NCI-H1417 (cell line): ENCODE results near the gene SRPRB.

ENCODE experiments used
- DNase-seq, 3 experiments: peaks; one replicate each; lab custom pipeline; 2025; lab: John Stamatoyannopoulos, UW

SRPRB gene

GRCh38 chr3:133827684-133828083, 22.1 kb downstream of the SRPRB start:
- DNase-seq: no peak

- DNase-seq: no peak
Observed at GRCh38 chr3:133828576-133829309, 23.1 kb downstream of the SRPRB start.

GRCh38 chr3:133829310-133829707, 23.7 kb downstream of the SRPRB start:
- no peak for DNase-seq

GRCh38 chr3:133830071-133830470, 24.5 kb downstream of the SRPRB start:
- no peak for DNase-seq

- DNase-seq: no peak
Observed at GRCh38 chr3:133831966-133832801, 26.6 kb downstream of the SRPRB start.

GRCh38 chr3:133832802-133833144, 27.2 kb downstream of the SRPRB start:
- no peak for DNase-seq

- no peak for DNase-seq
Observed at GRCh38 chr3:133833267-133833666, 27.7 kb downstream of the SRPRB start.

- no peak for DNase-seq
Observed at GRCh38 chr3:133833880-133834620, 28.4 kb downstream of the SRPRB start.

- no peak for DNase-seq
Observed at GRCh38 chr3:133834621-133835417, 29.2 kb downstream of the SRPRB start.

GRCh38 chr3:133835418-133835743, 29.8 kb downstream of the SRPRB start:
- DNase-seq: no peak

GRCh38 chr3:133835961-133836360, 30.3 kb downstream of the SRPRB start:
- no peak for DNase-seq

- DNase-seq: no peak
Observed at GRCh38 chr3:133836497-133837158, 31.0 kb downstream of the SRPRB start.

GRCh38 chr3:133837487-133838295, 32.1 kb downstream of the SRPRB start:
- DNase-seq: no peak

- DNase-seq: no peak
Observed at GRCh38 chr3:133838296-133838789, 32.7 kb downstream of the SRPRB start.

- no peak for DNase-seq
Observed at GRCh38 chr3:133838916-133839800, 33.5 kb downstream of the SRPRB start.

GRCh38 chr3:133840055-133840737, 34.6 kb downstream of the SRPRB start:
- DNase-seq: no peak

- no peak for DNase-seq
Observed at GRCh38 chr3:133840767-133841166, 35.2 kb downstream of the SRPRB start.

GRCh38 chr3:133841196-133841595, 35.6 kb downstream of the SRPRB start:
- DNase-seq: no peak

- no peak for DNase-seq
Observed at GRCh38 chr3:133842158-133842557, 36.5 kb downstream of the SRPRB start.
